ENCODE measurements around the gene CD84.
A peak's percentile ranks its signal among the peaks of the same experiment; 100 is the strongest.
"Not testable (repeated sequence)": the region's sequence is repeated elsewhere in the genome, so short reads cannot be mapped to it uniquely, and the experiment has no call there.

Gene CD84

GRCh38 chr1:160539990-160540858 is 39.1 kb downstream of the CD84 start:
- DNase-seq, result no peak

GRCh38 chr1:160539684-160539989 is 39.7 kb downstream of the CD84 start:
- no peak for DNase-seq

DNA sequence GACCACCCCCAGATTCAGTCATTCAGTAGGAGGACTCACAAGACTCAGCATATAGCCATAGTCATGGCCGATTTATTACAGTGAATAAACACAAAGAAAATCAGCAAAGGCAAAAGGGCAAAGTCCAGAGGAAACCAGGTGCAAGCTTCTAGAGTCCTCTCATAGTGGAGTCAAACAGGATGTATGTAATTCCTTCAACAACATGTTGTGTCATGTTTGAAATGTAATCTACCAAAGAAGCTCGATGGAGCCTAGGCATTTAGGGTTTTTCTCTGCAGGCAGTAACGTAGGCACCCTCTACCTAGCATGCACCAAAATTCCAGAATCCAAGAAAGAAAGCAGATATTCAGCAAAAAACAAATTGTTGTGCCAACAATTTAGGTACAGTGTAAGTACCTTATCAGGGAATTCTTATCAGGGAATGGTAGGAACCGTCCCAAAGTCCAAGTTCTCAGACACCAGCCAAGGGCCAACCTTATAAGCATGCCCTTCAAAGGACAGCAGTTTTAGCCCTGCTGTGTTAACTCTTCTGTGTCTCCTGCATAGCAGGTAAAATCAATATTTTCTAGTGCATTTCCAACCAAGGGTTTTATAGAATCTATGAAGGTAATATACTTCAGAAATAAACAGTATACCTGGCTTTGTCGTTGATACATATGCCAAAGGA is 40.2 kb downstream of the CD84 start:
- no peak for DNase-seq

DNA sequence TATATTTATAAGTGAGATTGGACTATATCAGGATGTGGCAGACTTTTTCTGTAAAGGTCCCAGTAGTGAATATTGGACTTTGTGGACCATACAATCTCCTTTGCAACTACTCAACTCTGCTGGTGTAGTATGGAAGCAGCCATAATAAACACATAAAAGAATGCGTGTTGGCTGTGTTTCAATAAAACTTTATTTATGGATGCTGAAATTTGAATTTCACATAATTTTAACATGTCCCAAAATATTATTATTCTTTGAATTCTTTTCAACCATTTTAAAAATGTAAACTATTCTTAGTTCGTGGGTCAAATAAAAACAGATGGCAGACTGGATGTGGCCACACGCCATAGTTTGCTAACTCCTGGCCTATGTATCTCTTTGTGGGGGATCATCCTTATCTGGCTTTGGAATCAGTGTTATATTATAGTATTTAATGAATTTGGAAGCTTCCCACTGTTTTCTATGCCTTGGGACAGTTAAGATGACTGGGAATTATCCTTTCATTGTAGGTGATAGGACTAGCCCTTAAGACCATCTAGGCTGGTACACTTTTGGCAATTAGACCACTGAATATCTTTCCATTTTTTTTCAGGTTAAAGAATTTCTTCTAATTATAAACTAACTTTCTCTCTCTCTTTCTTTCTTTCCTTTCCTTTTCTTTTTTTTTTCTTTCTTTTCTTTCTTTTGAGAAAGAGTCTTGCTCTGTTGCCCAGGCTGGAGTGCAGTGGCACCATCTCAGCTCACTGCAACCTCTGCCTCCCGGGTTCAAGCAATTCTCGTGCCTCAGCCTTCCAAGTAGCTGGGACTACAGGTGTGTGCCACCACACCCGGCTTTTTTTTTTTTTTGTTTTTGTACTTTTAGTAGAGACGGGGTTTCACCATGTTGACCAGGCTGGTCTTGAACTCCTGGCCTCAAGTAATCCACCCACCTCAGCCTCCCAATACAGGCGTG is 41.3 kb downstream of the CD84 start:
- DNase-seq, result no peak

DNA sequence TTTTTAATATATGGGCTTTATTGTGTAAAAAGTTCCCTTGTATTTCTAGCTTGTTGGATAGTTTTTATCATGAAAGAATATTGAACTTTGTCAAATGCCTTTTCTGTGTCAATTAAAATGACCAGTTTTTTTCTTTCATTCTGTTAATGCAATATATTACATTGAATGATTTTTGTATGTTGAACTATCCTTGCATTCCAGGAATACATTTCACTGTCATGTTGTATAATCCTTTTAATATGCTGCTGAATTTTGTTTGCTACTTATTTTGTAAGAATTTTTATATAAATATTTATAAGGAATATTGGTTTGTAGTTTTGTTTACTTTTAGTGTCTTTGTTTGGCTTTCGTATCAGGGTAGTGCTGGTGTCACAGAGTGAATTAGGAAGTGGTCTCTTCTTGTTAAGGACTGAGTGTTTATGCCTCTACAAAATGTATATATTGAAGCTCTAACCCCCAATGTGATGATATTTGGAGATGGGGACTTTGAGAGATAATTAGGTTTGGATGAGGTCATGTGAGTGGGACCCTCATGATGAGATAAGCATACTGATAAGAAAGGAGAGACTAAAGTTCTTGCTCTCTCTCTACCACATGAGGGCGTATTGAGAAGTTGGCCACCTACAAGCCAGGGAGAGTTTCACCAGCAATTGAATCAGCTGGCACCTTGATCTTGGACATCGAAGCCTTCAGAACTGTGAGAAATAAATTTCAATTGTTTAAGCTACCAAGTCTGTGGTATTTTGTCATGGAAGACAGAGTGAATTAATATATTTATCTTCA is 44.3 kb downstream of the CD84 start:
- no peak for DNase-seq

DNA sequence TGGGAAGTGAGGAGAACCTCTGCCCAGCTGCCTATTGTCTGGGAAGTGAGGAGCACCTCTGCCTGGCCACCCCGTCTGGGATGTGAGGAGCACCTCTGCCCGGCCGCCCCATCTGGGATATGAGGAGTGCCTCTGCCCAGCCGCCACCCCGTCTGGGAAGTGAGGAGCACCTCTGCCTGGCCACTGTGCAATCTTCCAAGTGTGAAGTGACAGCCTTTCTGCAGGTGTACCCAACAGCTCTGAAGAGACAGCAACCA is 46.8 kb downstream of the CD84 start:
- DNase-seq, result not testable (repeated sequence)

- DNase-seq, result not testable (repeated sequence)
These were observed 47.3 kb downstream of the CD84 start for GRCh38 chr1:160531809-160532556.

DNA sequence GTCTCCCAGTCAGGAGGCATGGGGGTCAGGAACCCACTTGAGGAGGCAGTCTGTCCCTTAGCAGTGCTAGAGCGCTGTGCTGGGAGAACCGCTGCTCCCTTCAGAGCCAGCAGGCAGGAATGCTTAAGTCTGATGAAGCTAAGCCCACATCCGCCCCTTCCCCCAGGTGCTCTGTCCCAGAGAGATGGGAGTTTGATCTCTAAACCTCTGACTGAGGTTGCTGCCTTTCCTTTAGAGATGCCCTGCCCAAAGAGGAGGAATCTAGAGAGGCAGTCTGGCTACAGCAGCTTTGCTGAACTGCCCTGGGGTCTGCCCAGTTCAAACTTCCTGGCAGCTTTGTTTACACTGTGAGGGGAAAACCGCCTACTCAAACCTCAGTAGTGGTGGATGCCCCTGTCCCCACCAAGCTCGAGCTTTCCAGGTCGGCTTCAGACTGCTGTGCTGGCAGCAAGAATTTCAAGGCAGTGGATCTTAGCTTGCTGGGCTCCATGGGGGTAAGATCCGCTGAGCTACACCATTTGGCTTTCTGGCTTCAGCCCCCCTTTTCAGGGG is 49.8 kb downstream of the CD84 start:
- DNase-seq, result not testable (repeated sequence)

DNA sequence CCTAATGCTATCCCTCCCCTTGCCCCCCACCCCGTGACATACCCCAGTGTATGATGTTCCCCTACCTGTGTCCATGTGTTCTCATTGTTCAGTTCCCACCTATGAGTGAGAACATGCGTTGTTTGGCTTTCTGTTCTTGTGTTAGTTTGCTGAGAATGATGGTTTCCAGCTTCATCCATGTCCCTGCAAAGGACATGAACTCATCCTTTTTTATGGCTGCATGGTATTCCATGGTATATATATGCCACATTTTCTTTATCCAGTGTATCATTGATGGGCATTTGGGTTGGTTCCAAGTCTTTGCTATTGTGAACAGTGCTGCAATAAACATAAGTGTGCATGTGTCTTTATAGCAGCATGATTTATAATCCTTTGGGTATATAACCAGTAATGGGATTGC is 55.5 kb downstream of the CD84 start:
- not testable (repeated sequence) for DNase-seq

- no peak for DNase-seq
These were observed 56.5 kb downstream of the CD84 start, which contains the start of gene SLAMF6 for GRCh38 chr1:160522622-160523345. Gene SLAMF6 (minus strand): TSS chr1:160523255. CDS start chr1:160523192, 63 bp downstream.

GRCh38 chr1:160522136-160522535 is 57.2 kb downstream of the CD84 start:
- no peak for DNase-seq

GRCh38 chr1:160521554-160521953 is 57.7 kb downstream of the CD84 start:
- DNase-seq, result no peak

- no peak for DNase-seq
These were observed 58.3 kb downstream of the CD84 start for GRCh38 chr1:160520999-160521398.

DNA sequence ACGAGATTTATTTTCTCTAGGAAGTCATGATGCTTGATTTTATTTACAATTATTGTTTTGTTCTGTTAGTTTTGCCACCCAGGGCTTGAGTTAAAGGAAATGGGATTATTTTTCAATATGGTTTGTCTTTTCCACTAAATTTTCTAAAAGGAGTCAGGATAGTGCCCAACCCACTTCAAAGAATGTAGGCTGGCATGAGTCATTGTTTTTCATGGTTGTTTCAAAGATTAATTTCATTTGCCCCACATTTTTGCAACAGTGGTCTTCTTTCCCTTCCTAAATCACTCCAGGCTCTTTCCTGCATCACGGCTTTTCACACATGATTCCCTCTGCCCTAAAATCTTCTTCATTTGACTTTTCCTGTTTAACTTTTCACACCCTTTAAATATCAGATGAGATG is 58.7 kb downstream of the CD84 start:
- DNase-seq, result peak; percentile 23

- peak; percentile 40 for DNase-seq
These were observed 59.5 kb downstream of the CD84 start for GRCh38 chr1:160519642-160520435.

GRCh38 chr1:160517519-160517918 is 61.8 kb downstream of the CD84 start:
- not testable (repeated sequence) for DNase-seq

DNA sequence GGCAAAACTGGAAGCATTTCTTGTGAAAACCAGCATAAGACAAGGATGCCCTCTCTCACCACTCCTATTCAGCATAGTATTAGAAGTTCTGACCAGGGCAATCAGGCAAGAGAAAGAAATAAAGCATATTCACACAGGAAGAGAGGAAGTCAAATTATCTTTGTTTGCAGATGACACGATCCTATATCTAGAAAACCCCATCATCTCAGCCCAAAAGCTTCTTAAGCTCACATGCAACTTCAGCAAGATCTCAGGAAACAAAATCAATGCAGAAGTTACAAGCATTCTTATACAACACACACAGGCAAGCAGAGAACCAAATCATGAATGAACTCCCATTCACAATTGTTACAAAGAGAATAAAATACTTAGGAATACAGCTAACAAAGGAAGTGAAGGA is 63.4 kb downstream of the CD84 start:
- DNase-seq, result not testable (repeated sequence)

- DNase-seq, result no peak
These were observed 74.6 kb downstream of the CD84 start for GRCh38 chr1:160504651-160505050.

DNA sequence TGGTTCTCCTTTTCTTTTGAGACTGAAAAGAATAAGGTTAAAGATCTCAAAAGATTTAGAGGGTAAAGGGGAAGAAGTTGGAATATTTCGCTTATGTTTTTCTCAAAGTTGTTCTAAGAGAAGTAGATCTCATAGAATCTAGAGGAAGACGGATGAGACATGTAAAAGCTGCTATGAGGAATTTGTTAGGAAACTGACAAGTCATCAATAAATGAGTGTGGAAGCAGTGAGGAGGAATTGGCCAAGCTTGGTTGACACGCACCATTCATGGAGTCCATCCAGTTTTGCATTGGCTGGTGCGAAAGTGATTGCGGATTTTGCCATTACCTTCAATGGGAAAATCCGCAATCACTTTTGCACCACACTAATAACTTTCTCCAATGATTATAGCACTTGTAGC is 76.2 kb downstream of the CD84 start:
- DNase-seq, result no peak

All from kidney glomerular epithelial cell (primary cell).